HG03457 (cell line): Measurements from ENCODE around the gene TDRD7.

ENCODE experiments used
- ATAC-seq: cut with Tn5 transposase; IDR thresholded peaks from one replicate; pipeline ENCODE4 v1.9.1; 2021; ENCODE audit warnings: moderate number of reproducible peaks; ENCODE audit not compliant: unreplicated experiment

TDRD7 gene

GRCh38 chr9:97387504-97387886 is 24.4 kb upstream of the TDRD7 start:
- ATAC-seq, result no peak

GRCh38 chr9:97387936-97388684 is 23.8 kb upstream of the TDRD7 start:
- no peak for ATAC-seq

GRCh38 chr9:97388721-97389238 is 23.1 kb upstream of the TDRD7 start:
- ATAC-seq, result no peak

- ATAC-seq, result no peak
Observed at GRCh38 chr9:97389249-97389648, 22.6 kb upstream of the TDRD7 start.

GRCh38 chr9:97390791-97391406 is 21.0 kb upstream of the TDRD7 start:
- no peak for ATAC-seq

- no peak for ATAC-seq
Observed at GRCh38 chr9:97394881-97395280, 17.0 kb upstream of the TDRD7 start.

- ATAC-seq, result no peak
Observed at GRCh38 chr9:97395745-97396144, 16.2 kb upstream of the TDRD7 start.

- no peak for ATAC-seq
Observed at GRCh38 chr9:97396256-97396655, 15.6 kb upstream of the TDRD7 start.

GRCh38 chr9:97397220-97397619 is 14.7 kb upstream of the TDRD7 start:
- no peak for ATAC-seq

- no peak for ATAC-seq
Observed at GRCh38 chr9:97398999-97399758, 12.7 kb upstream of the TDRD7 start.

GRCh38 chr9:97403746-97404316 is 8.1 kb upstream of the TDRD7 start:
- no peak for ATAC-seq

- no peak for ATAC-seq
Observed at GRCh38 chr9:97405551-97405950, 6.3 kb upstream of the TDRD7 start.

- no peak for ATAC-seq
Observed at GRCh38 chr9:97406620-97407177, 5.2 kb upstream of the TDRD7 start.

- no peak for ATAC-seq
Observed at GRCh38 chr9:97408562-97408961, 3.3 kb upstream of the TDRD7 start.

- ATAC-seq, result peak; percentile 12
Observed at GRCh38 chr9:97411440-97411788, 482 bp upstream of the TDRD7 start.

- no peak for ATAC-seq
Observed at GRCh38 chr9:97412626-97413385, 910 bp downstream of the TDRD7 start.

- no peak for ATAC-seq
Observed at GRCh38 chr9:97413462-97413861, 1.6 kb downstream of the TDRD7 start.

GRCh38 chr9:97415146-97415545 is 3.2 kb downstream of the TDRD7 start:
- no peak for ATAC-seq

- ATAC-seq, result no peak
Observed at GRCh38 chr9:97418880-97419279, 7.0 kb downstream of the TDRD7 start.

GRCh38 chr9:97419309-97419867 is 7.5 kb downstream of the TDRD7 start:
- no peak for ATAC-seq
